Measurements from ENCODE around the gene CHRFAM7A.
"Not testable (repeated sequence)": the region's sequence is repeated elsewhere in the genome, so short reads cannot be mapped to it uniquely, and the experiment has no call there.

The CHRFAM7A gene

GRCh38 chr15:30321063-30321462 is 72.3 kb downstream of the CHRFAM7A start:
- DNase-seq (ENCODE audit: low spot score) = not testable (repeated sequence)

- DNase-seq (ENCODE audit: low spot score) = not testable (repeated sequence)
These were observed 77.6 kb downstream of the CHRFAM7A start for GRCh38 chr15:30315704-30316103.

- not testable (repeated sequence) for DNase-seq (ENCODE audit: low spot score)
These were observed 82.8 kb downstream of the CHRFAM7A start for GRCh38 chr15:30310575-30310974.

All from GM20000 (cell line).